Left ventricle myocardium inferior (tissue), 1 donor: ENCODE results near the gene DRD3. TPM values are rescaled to one million over a fixed set of nuclear protein-coding genes. Genes with fewer than 3 reads are reported as not detected.

Experiments
- DNase-seq: peaks from one replicate; pipeline ENCODE4 v3.0.0-alpha.2; 2020
- H3K27ac ChIP-seq: fragments of 200-600 bp; replicated peaks from 2 replicates; pipeline ENCODE4 v1.8.0; 2021
- H3K27me3 ChIP-seq: fragments of 200-600 bp; 2 replicates; pipeline ENCODE4 v1.8.0; 2021; ENCODE audit warnings: low read depth
- H3K36me3 ChIP-seq: fragments of 200-600 bp; 2 replicates; pipeline ENCODE4 v1.8.0; 2021
- H3K4me1 ChIP-seq: fragments of 200-600 bp; 2 replicates; pipeline ENCODE4 v1.8.0; 2021
- H3K4me3 ChIP-seq: fragments of 200-600 bp; 2 replicates; pipeline ENCODE4 v1.8.0; 2021; ENCODE audit warnings: mild to moderate bottlenecking, moderate library complexity
- H3K9me3 ChIP-seq: fragments of 200-600 bp; replicated peaks from 2 replicates; pipeline ENCODE4 v1.8.0; 2021
- intact Hi-C: fragments of 100-400 bp; cut with micrococcal nuclease; formaldehyde crosslinking; loops from one replicate; pipeline ENCODE4 v1.11.0; 2022
- total RNA-seq: library from RNA; stranded (reverse); fragmentation: NEBNext Ultra II Directional; extraction: Animal tissue kit (Norgen Biotek cat#: 25700); gene quantifications from one replicate; pipeline ENCODE4 v1.2.1, GENCODE V29; 2021
- TF ChIP-seq, protein P1 (sequence below): fragments of 200-600 bp; IDR thresholded peaks from 2 replicates; pipeline ENCODE4 v1.8.0; 2021; ENCODE audit warnings: antibody characterized with exemption, mild to moderate bottlenecking, borderline replicate concordance
- donor health status: DM: no; HTN: yes; CAD: no; lungs with severe emphysema.

Gene DRD3
- total RNA-seq, 1 donor from 2014 or later = not detected

DNA sequence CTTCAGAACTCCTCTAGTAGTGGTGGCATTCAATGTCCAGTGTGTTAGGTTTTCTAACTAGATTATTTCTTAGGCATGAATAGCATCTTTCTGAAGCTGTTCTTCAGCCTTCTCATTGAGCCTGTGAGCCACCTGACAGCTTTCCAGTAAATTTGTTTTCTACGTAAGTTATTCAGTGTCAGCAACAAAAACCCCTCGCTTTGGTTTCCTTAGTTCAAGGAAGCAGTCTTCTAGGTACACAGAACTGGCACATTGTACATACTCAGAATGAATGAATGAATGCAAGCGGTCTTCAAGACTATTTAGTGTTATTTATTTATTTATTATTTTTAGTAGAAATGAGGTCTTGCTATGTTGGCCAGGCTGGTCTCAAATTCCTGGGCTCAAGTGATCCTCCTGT, 44.9 kb downstream of the DRD3 start:
- H3K27me3 ChIP-seq = no peaks in the 10 kb centered on the region
- H3K9me3 ChIP-seq = no peaks in the 10 kb centered on the region
- no peak overlapping the region for H3K4me3 ChIP-seq
- TF ChIP-seq, protein P1, sequence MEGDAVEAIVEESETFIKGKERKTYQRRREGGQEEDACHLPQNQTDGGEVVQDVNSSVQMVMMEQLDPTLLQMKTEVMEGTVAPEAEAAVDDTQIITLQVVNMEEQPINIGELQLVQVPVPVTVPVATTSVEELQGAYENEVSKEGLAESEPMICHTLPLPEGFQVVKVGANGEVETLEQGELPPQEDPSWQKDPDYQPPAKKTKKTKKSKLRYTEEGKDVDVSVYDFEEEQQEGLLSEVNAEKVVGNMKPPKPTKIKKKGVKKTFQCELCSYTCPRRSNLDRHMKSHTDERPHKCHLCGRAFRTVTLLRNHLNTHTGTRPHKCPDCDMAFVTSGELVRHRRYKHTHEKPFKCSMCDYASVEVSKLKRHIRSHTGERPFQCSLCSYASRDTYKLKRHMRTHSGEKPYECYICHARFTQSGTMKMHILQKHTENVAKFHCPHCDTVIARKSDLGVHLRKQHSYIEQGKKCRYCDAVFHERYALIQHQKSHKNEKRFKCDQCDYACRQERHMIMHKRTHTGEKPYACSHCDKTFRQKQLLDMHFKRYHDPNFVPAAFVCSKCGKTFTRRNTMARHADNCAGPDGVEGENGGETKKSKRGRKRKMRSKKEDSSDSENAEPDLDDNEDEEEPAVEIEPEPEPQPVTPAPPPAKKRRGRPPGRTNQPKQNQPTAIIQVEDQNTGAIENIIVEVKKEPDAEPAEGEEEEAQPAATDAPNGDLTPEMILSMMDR = no peak
- no peak overlapping the region for H3K27ac ChIP-seq
- DNase-seq = no peak
- intact Hi-C loops = no loop called here
- H3K36me3 ChIP-seq = no peaks in the 10 kb centered on the region
- no peaks in the 10 kb centered on the region for H3K4me1 ChIP-seq

GRCh38 chr3:114132500-114132899, 46.4 kb downstream of the DRD3 start:
- Histone ChIP-seq H3K27ac (no peak overlapping the region), H3K27me3 (no peaks in the 10 kb centered on the region), H3K4me3 (no peak overlapping the region), H3K36me3 (no peaks in the 10 kb centered on the region), H3K9me3 (no peaks in the 10 kb centered on the region), H3K4me1 (no peaks in the 10 kb centered on the region)
- TF ChIP-seq, protein P1 = no peak
- no peak for DNase-seq
- intact Hi-C loops = no loop called here

GRCh38 chr3:114128826-114129225, 50.0 kb downstream of the DRD3 start:
- no peak for DNase-seq
- no peaks in the 10 kb centered on the region for H3K36me3 ChIP-seq
- no peaks in the 10 kb centered on the region for H3K9me3 ChIP-seq
- no peak overlapping the region for H3K27ac ChIP-seq
- no peaks in the 10 kb centered on the region for H3K4me1 ChIP-seq
- no peak overlapping the region for H3K4me3 ChIP-seq
- TF ChIP-seq, protein P1 = no peak
- H3K27me3 ChIP-seq = no peaks in the 10 kb centered on the region
- intact Hi-C loops = no loop called here

DNA sequence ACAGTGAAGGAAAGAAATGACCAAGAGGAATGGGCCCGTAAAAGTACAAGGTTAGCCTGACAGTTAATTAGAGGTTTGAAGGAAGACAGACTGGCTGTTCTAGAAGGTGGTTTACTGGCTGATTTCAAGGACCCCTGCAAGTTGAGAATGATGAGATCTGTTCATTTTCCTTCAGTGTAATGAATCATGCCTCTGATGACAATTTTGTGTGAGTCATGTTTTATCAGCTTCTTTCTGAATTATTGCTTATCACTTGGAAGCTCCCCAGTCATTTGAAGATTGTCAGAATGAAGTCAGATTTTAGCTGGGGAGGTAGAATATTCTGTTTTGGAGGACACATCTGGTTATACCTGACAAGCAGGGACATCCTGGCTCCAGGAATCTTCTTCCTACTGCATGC, 50.6 kb downstream of the DRD3 start:
- no peaks in the 10 kb centered on the region for H3K36me3 ChIP-seq
- DNase-seq = no peak
- no peak overlapping the region for H3K27ac ChIP-seq
- no peak overlapping the region for H3K4me3 ChIP-seq
- peaks cover 2% of the 10 kb centered on the region for H3K4me1 ChIP-seq
- no peaks in the 10 kb centered on the region for H3K9me3 ChIP-seq
- TF ChIP-seq, protein P1 = no peak
- intact Hi-C loops = no loop called here
- H3K27me3 ChIP-seq = no peaks in the 10 kb centered on the region

- no peak for DNase-seq
- H3K27me3 ChIP-seq = no peaks in the 10 kb centered on the region
- TF ChIP-seq, protein P1 = no peak
- no peaks in the 10 kb centered on the region for H3K9me3 ChIP-seq
- H3K4me3 ChIP-seq = no peak overlapping the region
- peaks cover 9% of the 10 kb centered on the region for H3K4me1 ChIP-seq
- H3K36me3 ChIP-seq = no peaks in the 10 kb centered on the region
- H3K27ac ChIP-seq = no peak overlapping the region
- intact Hi-C loops = no loop called here
Measured at GRCh38 chr3:114127517-114127916, 51.3 kb downstream of the DRD3 start.

DNA sequence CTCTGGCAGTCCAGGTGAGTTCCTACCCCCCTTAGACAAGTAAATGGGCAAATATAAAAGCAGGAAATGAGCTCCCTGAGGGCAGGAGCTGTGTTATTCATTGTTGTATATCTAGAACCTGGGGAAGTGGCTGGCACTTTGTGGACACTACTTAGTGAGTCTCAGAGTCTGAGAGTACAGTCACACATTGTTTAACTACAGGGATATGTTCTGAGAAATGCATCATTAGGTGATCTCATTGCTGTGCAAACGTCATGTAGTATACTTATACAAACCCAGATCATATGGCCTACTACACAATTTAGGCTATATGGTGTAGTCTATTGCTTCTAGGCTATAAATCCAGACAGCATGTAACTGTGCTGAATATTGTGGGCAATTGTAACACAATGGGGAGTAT, 52.4 kb downstream of the DRD3 start:
- Histone ChIP-seq H3K36me3 (no peaks in the 10 kb centered on the region), H3K9me3 (no peaks in the 10 kb centered on the region), H3K4me1 (peaks cover 16% of the 10 kb centered on the region), H3K4me3 (no peak overlapping the region), H3K27me3 (no peaks in the 10 kb centered on the region), H3K27ac (no peak overlapping the region)
- DNase-seq = no peak
- TF ChIP-seq, protein P1 = no peak
- intact Hi-C loops = no loop called here
